Stimulated activated CD8-positive, alpha-beta memory T cell treated with anti-CD3 and anti-CD28 coated beads, Interleukin-12 subunit alpha, Interleukin-12 subunit beta, amount 100 ng/mL, for 24 hours (primary cell): ENCODE measurements around the gene CDH11.

Experiments
- DNase-seq: peaks from one replicate; pipeline ENCODE4 v3.0.0-alpha.2; 2020; ENCODE audit errors: extremely low read depth

CDH11 gene

GRCh38 chr16:64977206-64977920, 144.5 kb downstream of the CDH11 start:
- no peak for DNase-seq

- DNase-seq, result no peak
These were observed 146.0 kb downstream of the CDH11 start for GRCh38 chr16:64975821-64976220.

GRCh38 chr16:64974381-64974780, 147.5 kb downstream of the CDH11 start:
- no peak for DNase-seq

- DNase-seq, result no peak
These were observed 148.7 kb downstream of the CDH11 start for GRCh38 chr16:64973171-64973570.

- DNase-seq, result no peak
These were observed 150.7 kb downstream of the CDH11 start for GRCh38 chr16:64971171-64971570.

- no peak for DNase-seq
These were observed 152.6 kb downstream of the CDH11 start for GRCh38 chr16:64969221-64969620.

GRCh38 chr16:64968539-64968938, 153.3 kb downstream of the CDH11 start:
- DNase-seq, result no peak

GRCh38 chr16:64964126-64964540, 157.7 kb downstream of the CDH11 start:
- no peak for DNase-seq

GRCh38 chr16:64962786-64963185, 159.1 kb downstream of the CDH11 start:
- DNase-seq, result no peak

- no peak for DNase-seq
These were observed 164.6 kb downstream of the CDH11 start for GRCh38 chr16:64957246-64957645.

GRCh38 chr16:64952177-64952576, 169.7 kb downstream of the CDH11 start:
- no peak for DNase-seq

GRCh38 chr16:64951193-64951592, 170.7 kb downstream of the CDH11 start:
- no peak for DNase-seq

GRCh38 chr16:64950731-64951130, 171.1 kb downstream of the CDH11 start:
- no peak for DNase-seq

GRCh38 chr16:64950262-64950661, 171.6 kb downstream of the CDH11 start:
- DNase-seq, result no peak

- no peak for DNase-seq
These were observed 173.8 kb downstream of the CDH11 start for GRCh38 chr16:64948056-64948455.

GRCh38 chr16:64947651-64948050, 174.2 kb downstream of the CDH11 start:
- no peak for DNase-seq

- no peak for DNase-seq
These were observed 188.0 kb downstream of the CDH11 start for GRCh38 chr16:64933885-64934284.

GRCh38 chr16:64926476-64926875, 195.4 kb downstream of the CDH11 start:
- no peak for DNase-seq

- no peak for DNase-seq
These were observed 196.7 kb downstream of the CDH11 start for GRCh38 chr16:64925166-64925565.

GRCh38 chr16:64924086-64924485, 197.8 kb downstream of the CDH11 start:
- DNase-seq, result no peak

GRCh38 chr16:64919929-64920607, 201.8 kb downstream of the CDH11 start:
- no peak for DNase-seq

- DNase-seq, result no peak
These were observed 202.7 kb downstream of the CDH11 start for GRCh38 chr16:64919141-64919540.

GRCh38 chr16:64916051-64916450, 205.8 kb downstream of the CDH11 start:
- DNase-seq, result no peak

GRCh38 chr16:64910356-64910755, 211.5 kb downstream of the CDH11 start:
- DNase-seq, result no peak
